K562 (cell line): Measurements from ENCODE around the gene SFN. TPM values are rescaled to one million over a fixed set of nuclear protein-coding genes. Genes with fewer than 3 reads are reported as not detected.

Source experiments
- BRCA1 ChIP-seq, 2 experiments: fragments of 450-650 bp in 1 of 2; sonication (generic) in 1 of 2; formaldehyde crosslinking in 1 of 2; IDR thresholded peaks; 2 replicates each; pipeline versions ENCODE4 v1.5.0 to v1.6.1; 2017 to 2020; ENCODE audit warnings: mild to moderate bottlenecking in 1 of 2, missing genetic modification reagents in 1 of 2
- CBX5 ChIP-seq: IDR thresholded peaks from 2 replicates; pipeline ENCODE4 v1.6.1; 2014; ENCODE audit warnings: low read depth, borderline replicate concordance
- CREB5 ChIP-seq: fragments of 250-450 bp; sonication (Bioruptor Pico); IDR thresholded peaks from 2 replicates; pipeline ENCODE4 v1.5.0; 2020; ENCODE audit warnings: mild to moderate bottlenecking
- FOSL1 ChIP-seq: fragments of 200-800 bp; sonication (Bioruptor generic); conservative IDR thresholded peaks from 2 replicates; pipeline ENCODE4 v1.6.1; 2016; ENCODE audit warnings: missing genetic modification characterization, missing compliant biosample characterization
- FOXP1 ChIP-seq: sonication (generic); formaldehyde crosslinking; IDR thresholded peaks from 2 replicates; pipeline ENCODE4 v1.8.0; 2022; ENCODE audit warnings: mild to moderate bottlenecking, missing genetic modification reagents
- HLTF ChIP-seq: fragments of 450-650 bp; IDR thresholded peaks from 2 replicates; pipeline ENCODE4 v1.6.1; 2016
- HNRNPK ChIP-seq: fragments of 200-400 bp; formaldehyde crosslinking; IDR thresholded peaks from one replicate; pipeline ENCODE4 v1.6.1; 2018; ENCODE audit warnings: mild to moderate bottlenecking, low read depth, low read length; ENCODE audit not compliant: poor library complexity, severe bottlenecking
- MECOM ChIP-seq: fragments of 250-450 bp; sonication (Bioruptor Pico); IDR thresholded peaks from 2 replicates; pipeline ENCODE4 v1.8.0; 2022; ENCODE audit warnings: inconsistent platforms
- NCOR1 ChIP-seq: fragments of 450-650 bp; IDR thresholded peaks from 2 replicates; pipeline ENCODE4 v1.6.1; 2016; ENCODE audit warnings: mild to moderate bottlenecking, moderate library complexity
- NELFE ChIP-seq: IDR thresholded peaks from 2 replicates; pipeline ENCODE4 v1.6.1; 2011; ENCODE audit warnings: mild to moderate bottlenecking; ENCODE audit not compliant: insufficient read depth, insufficient read length
- NFXL1 ChIP-seq: fragments of 450-650 bp; formaldehyde crosslinking; IDR thresholded peaks from 2 replicates; pipeline ENCODE4 v1.4.0; 2021; ENCODE audit warnings: mild to moderate bottlenecking
- NUFIP1 ChIP-seq: fragments of 450-650 bp; IDR thresholded peaks from 2 replicates; pipeline ENCODE4 v1.6.1; 2018; ENCODE audit not compliant: partially characterized antibody
- POLR3A ChIP-seq: IDR thresholded peaks from 2 replicates; pipeline ENCODE4 v1.6.1; 2011; ENCODE audit warnings: borderline replicate concordance, mild to moderate bottlenecking, moderate library complexity; ENCODE audit not compliant: insufficient read length, insufficient read depth; ENCODE audit errors: extremely low read depth
- PTRF ChIP-seq: fragments of 450-650 bp; IDR thresholded peaks from 2 replicates; pipeline ENCODE4 v1.6.1; 2016; ENCODE audit warnings: mild to moderate bottlenecking, missing genetic modification characterization, missing compliant biosample characterization
- SMAD3 ChIP-seq: fragments of 450-650 bp; formaldehyde crosslinking; conservative IDR thresholded peaks from 2 replicates; pipeline ENCODE4 v1.4.0; 2020; ENCODE audit warnings: mild to moderate bottlenecking
- SMARCA5 ChIP-seq: fragments of 450-650 bp; IDR thresholded peaks from 2 replicates; pipeline ENCODE4 v1.6.1; 2016
- TFAM ChIP-seq: fragments of 250-450 bp; sonication (Bioruptor Pico); conservative IDR thresholded peaks from 2 replicates; pipeline ENCODE4 v1.5.0; 2021; ENCODE audit warnings: mild to moderate bottlenecking, moderate library complexity
- ZKSCAN8 ChIP-seq: fragments of 200-800 bp; sonication (Bioruptor generic); IDR thresholded peaks from 2 replicates; pipeline ENCODE4 v1.6.1; 2016; ENCODE audit warnings: missing genetic modification characterization, missing compliant biosample characterization
- ZNF23 ChIP-seq: fragments of 250-450 bp; sonication (Bioruptor Pico); IDR thresholded peaks from 2 replicates; pipeline ENCODE4 v1.4.0; 2020; ENCODE audit warnings: mild to moderate bottlenecking
- ZNF41 ChIP-seq: fragments of 250-450 bp; sonication (Bioruptor Pico); conservative IDR thresholded peaks from 2 replicates; pipeline ENCODE4 v1.4.0; 2020; ENCODE audit warnings: mild to moderate bottlenecking
- polyA plus RNA-seq, 8 experiments: library from polyadenylated mRNA; depleted of rRNA in 4 of 8; stranded (reverse) in 5 of 8; unstranded in 3 of 8; fragments of >200 nt; fragmentation: Nextera tagmentation in 2 of 8; fragmentation: Illumina TruSeq in 1 of 8; extraction: Ambion mirVana in 2 of 8; extraction: Trizol in 1 of 8; gene quantifications; 2 replicates each; pipeline versions ENCODE4 v1.2.1 to v1.2.3, GENCODE V29; 2011 to 2014; ENCODE audit warnings: inconsistent platforms in 1 of 8, missing spikeins in 1 of 8
- total RNA-seq, 7 experiments: library from RNA; depleted of rRNA in 6 of 7; stranded (reverse); fragments of >200 nt in 6 of 7; fragmentation: Illumina TruSeq in 2 of 7; extraction: Trizol in 2 of 7; gene quantifications; 2 replicates each; pipeline versions ENCODE4 v1.2.1 to v1.2.3, GENCODE V29; 2011 to 2021; ENCODE audit warnings: low replicate concordance in 1 of 7
- TF ChIP-seq, protein P1 (sequence below): conservative IDR thresholded peaks from 2 replicates; pipeline ENCODE4 v1.6.1; 2011; ENCODE audit warnings: low read depth, mild to moderate bottlenecking, low read length; ENCODE audit not compliant: control insufficient read depth
- TF ChIP-seq, protein P2 (sequence below): fragments of 250-450 bp; sonication (Bioruptor Pico); IDR thresholded peaks from 2 replicates; pipeline ENCODE4 v1.4.0; 2020
- TF ChIP-seq, protein P3 (sequence below): sonication (generic); formaldehyde crosslinking; IDR thresholded peaks from 2 replicates; pipeline ENCODE4 v1.8.0; 2022; ENCODE audit warnings: missing genetic modification reagents, mild to moderate bottlenecking, moderate library complexity, borderline replicate concordance
- TF ChIP-seq, protein P4 (sequence below): IDR thresholded peaks from 2 replicates; pipeline ENCODE4 v1.6.1; 2011; ENCODE audit not compliant: insufficient read length; ENCODE audit errors: extremely low read depth

Gene SFN
- total and polyA plus RNA-seq, 9 of the 15 experiments (the other 6 are each of a cell fraction or from before 2014, with no cell fraction given), result 0.10 to 3.8 (median 2.0) TPM

GRCh38 chr1:26864610-26865480 is 1.9 kb downstream of the SFN start (continued):
- TF ChIP-seq ZNF23 (no peak), NELFE (no peak), MECOM (CRISPR knock-in tag) (no peak), NCOR1 (no peak), CREB5 (CRISPR knock-in tag) (no peak), BRCA1 (IDR thresholded peaks at IDR 0.05) (no peak), BRCA1 (CRISPR knock-in tag; IDR thresholded peaks at IDR 0.05) (no peak), ZNF41 (CRISPR knock-in tag) (no peak), NUFIP1 (no peak), FOSL1 (tag) (peak; percentile 86), HNRNPK (no peak), PTRF (no peak), ZKSCAN8 (CRISPR knock-in tag) (no peak), HLTF (peak; percentile 53; the same call in 1 of the 2 replicates), NFXL1 (CRISPR knock-in tag) (no peak), FOXP1 (peak; percentile 95), SMARCA5 (no peak), SMAD3 (no peak), POLR3A (no peak), CBX5 (no peak), TFAM (CRISPR knock-in tag) (no peak)
- TF ChIP-seq, protein P1, sequence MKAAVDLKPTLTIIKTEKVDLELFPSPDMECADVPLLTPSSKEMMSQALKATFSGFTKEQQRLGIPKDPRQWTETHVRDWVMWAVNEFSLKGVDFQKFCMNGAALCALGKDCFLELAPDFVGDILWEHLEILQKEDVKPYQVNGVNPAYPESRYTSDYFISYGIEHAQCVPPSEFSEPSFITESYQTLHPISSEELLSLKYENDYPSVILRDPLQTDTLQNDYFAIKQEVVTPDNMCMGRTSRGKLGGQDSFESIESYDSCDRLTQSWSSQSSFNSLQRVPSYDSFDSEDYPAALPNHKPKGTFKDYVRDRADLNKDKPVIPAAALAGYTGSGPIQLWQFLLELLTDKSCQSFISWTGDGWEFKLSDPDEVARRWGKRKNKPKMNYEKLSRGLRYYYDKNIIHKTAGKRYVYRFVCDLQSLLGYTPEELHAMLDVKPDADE, result no peak; the same call in 1 of the 2 replicates
- TF ChIP-seq, protein P2, sequence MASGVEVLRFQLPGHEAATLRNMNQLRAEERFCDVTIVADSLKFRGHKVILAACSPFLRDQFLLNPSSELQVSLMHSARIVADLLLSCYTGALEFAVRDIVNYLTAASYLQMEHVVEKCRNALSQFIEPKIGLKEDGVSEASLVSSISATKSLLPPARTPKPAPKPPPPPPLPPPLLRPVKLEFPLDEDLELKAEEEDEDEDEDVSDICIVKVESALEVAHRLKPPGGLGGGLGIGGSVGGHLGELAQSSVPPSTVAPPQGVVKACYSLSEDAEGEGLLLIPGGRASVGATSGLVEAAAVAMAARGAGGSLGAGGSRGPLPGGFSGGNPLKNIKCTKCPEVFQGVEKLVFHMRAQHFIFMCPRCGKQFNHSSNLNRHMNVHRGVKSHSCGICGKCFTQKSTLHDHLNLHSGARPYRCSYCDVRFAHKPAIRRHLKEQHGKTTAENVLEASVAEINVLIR, result no peak
- TF ChIP-seq, protein P3, sequence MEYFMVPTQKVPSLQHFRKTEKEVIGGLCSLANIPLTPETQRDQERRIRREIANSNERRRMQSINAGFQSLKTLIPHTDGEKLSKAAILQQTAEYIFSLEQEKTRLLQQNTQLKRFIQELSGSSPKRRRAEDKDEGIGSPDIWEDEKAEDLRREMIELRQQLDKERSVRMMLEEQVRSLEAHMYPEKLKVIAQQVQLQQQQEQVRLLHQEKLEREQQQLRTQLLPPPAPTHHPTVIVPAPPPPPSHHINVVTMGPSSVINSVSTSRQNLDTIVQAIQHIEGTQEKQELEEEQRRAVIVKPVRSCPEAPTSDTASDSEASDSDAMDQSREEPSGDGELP, result peak; percentile 84
- TF ChIP-seq, protein P4, sequence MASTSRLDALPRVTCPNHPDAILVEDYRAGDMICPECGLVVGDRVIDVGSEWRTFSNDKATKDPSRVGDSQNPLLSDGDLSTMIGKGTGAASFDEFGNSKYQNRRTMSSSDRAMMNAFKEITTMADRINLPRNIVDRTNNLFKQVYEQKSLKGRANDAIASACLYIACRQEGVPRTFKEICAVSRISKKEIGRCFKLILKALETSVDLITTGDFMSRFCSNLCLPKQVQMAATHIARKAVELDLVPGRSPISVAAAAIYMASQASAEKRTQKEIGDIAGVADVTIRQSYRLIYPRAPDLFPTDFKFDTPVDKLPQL, result no peak
